GM19035 (cell line): Measurements from ENCODE around the gene COA7.
"Not testable (repeated sequence)": the region's sequence is repeated elsewhere in the genome, so short reads cannot be mapped to it uniquely, and the experiment has no call there.

Experiments used
- ATAC-seq: cut with Tn5 transposase; IDR thresholded peaks from one replicate; pipeline ENCODE4 v1.9.1; 2021; ENCODE audit not compliant: unreplicated experiment

The COA7 gene

DNA sequence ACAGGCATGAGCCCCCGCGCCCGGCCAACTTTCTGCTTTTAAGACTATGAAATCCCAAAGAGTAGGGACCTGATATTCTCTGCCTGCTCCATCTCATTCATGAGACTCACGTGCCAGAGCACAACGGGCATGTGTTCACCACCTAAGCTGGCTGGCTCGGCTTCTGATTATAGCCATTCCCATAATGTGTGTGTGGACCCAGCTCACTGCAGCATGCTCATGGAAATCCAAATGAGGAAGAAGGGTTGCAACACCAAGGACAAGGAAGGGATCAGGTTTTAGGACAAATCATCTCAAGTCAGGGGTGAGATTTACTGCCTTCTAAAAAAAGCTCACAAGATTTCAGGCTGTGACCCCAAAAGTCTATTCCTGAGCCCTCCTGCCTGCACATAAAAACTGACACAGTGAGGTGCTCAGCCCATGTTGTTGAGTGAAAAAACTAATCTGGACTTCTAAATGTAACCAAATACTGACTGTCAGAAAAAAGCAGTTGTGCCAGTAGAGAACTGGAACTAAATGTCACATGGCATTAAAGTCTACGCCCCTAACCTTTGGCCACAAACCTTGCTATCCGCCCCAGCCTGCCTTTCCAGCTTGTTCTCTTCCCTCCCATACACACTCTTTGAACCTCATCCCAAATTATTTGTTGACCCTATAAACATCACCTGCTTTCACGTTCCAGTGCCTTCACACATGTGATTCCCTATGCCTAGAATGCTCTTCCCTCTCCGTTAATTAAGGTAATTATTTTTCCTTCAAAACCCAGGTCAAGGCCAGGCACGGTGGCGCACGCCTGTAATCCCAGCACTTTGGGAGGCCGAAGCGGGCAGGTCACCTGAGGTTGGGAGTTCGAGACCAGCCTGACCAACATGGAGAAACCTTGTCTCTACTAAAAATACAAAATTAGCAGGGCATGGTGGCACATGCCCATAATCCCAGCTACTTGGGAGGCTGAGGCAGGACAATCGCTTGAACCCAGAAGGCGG is 9.1 kb upstream of the COA7 start:
- no peak for ATAC-seq

GRCh38 chr1:52706136-52706670 is 8.1 kb upstream of the COA7 start:
- no peak for ATAC-seq

- ATAC-seq: peak; percentile 91
These were observed 5.0 kb upstream of the COA7 start for GRCh38 chr1:52702886-52703787.

DNA sequence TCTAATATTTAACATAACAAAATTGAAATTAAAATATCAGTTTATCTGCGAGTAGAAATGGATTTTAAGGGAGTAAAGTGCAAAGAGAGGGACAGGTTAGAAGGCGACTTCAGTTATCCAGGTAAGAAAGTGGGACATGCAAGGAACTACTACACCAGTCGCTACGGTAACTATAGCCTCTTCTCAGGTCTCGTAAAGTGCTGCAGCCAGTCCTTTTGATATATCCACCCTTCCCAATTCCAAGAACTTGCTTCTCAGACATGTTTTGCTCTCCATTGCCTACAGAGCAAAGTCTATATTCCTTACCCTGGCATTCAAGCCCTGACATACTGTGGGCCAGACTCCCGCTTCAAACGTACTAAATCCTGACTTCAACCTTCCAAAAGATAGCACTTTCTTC is 2.5 kb downstream of the COA7 start:
- ATAC-seq: no peak

DNA sequence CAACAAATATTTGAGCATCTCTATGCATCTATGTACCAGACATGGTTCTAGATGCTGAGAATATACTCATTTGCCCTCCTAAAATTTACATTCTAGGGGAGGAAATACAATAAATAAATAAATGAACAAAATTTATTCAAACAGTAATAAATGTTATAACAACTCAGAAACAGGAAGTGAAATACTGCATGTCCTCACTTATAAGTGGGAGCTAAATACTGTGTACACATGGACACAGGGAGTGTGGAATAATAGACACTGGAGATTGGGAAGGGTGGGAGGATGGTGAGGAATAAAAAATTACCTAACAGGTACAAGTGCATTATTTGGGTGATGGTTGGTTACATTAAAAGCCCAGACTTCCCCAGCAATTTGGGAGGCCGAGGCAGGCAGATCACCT is 4.3 kb downstream of the COA7 start:
- no peak for ATAC-seq

DNA sequence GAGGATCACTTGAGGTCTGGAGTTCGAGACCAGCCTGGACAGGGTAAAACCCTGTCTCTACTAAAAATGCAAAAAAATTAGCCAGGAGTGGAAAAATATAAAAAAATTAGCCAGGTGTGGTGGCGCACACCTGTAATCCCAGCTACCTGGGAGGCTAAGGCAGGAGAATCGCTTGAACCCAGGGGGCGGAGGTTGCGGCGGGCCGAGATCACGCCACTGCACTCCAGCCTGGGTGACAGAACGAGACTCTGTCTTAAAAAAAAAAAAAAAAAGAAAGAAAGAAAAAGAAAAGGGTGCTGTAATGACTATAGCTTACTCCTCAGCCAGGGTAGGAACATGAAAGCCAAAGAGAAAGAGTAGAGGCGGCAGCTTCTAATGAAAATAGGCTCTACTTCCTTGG is 4.8 kb downstream of the COA7 start:
- not testable (repeated sequence) for ATAC-seq

DNA sequence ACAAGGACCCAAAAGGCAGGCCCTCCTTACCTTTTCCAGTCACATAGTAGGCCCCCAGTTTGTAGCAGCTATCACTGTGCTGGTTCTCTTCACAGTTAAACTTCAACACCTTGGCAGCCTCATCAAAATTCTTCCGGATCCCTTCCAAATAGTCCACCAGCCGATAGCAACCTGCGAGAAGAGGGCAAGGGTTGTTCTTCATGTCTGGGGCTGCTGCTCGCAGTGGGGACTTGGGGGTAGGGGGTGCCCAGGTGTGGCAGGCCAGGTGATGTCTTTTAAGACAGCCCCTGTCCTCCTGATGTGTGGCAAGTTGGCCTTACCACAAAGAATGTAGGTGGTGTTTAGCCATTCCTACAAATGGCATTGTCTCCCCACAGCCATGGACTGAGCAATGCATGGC is 5.5 kb downstream of the COA7 start:
- ATAC-seq: no peak

DNA sequence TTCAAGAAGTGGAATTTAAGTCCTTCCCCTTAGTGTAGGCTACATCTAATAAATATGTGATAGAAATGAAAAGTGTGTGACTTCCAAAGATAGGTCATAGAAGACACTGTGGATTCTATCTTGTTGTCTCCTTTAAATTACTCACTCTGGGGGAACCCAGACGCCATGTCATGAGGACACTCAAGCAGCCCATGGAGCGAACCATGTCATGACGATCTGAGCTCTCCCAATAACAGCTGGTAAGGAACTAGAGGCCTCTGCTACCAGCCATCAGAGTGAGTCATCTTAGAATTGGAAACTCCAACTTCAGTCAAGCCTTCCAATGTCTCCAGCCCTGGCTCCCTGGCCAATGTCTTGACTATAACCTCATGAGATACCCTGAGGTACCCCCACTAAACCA is 6.3 kb downstream of the COA7 start:
- ATAC-seq: no peak

DNA sequence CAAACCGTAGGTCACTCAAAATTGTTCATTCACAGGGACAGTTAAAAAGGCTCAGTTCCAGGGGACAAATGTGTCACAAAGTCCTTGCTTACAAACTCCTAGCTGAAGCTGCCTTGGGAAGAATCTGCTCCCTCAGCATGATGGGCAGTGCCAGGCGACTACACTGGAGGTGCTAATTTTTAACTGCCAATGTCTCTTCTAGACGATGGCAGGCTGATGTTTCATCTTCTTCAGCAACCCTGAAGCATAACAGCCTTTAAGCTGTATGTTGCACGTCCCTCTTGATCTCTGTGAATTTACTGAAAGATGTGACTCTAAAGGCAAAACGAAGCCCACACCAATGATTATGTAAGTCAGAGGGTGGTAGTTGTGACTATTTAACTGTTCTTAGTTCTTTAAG is 11.3 kb downstream of the COA7 start:
- ATAC-seq: no peak

DNA sequence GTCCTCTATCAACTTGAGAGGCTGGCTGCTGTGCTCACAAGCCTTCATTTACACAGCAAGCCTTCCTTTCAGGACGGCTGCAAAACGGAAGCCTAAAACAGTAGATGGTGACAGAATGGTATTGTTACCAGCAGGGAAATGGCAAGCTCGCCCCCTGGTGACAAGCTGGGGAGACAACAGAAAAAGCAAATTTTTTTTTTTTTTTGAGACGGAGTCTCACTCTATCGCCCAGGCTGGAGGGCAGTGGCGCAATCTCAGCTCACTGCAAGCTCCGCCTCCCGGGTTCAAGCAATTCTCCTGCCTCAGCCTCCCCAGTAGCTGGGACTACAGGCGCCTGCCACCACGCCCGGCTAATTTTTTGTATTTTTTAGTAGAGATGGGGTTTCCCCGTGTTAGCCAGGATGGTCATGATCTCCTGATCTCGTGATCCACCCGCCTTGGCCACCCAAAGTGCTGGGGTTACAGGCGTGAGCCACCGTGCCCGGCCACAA is 11.8 kb downstream of the COA7 start:
- ATAC-seq: not testable (repeated sequence)

GRCh38 chr1:52684545-52684944 is 13.6 kb downstream of the COA7 start:
- ATAC-seq: no peak

DNA sequence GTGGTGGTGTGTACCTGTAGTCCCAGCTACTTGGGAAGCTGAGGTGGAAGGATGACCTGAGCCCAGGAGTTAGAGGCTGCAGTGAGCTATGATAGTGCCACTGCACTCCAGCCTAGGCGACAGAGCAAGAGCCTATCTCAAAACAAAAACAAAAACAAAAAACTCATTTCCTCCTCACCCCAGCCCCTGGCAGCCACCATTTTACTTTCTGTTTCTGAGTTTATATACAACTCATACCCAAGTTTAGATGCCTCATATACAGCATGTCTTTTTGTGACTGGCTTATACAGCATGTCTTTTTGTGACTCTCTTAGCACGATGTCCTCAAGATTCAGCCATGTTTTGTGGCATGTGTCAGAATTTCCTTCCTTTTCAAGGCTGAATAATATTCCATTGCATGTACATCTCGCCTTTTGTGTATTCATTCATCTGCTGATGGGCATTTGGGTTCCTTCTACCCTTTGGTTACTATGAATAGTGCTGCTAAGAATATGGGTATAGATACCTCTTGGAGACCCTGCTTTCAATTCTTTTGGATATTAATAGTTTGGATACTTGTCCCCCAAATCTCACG is 14.7 kb downstream of the COA7 start:
- ATAC-seq: no peak

DNA sequence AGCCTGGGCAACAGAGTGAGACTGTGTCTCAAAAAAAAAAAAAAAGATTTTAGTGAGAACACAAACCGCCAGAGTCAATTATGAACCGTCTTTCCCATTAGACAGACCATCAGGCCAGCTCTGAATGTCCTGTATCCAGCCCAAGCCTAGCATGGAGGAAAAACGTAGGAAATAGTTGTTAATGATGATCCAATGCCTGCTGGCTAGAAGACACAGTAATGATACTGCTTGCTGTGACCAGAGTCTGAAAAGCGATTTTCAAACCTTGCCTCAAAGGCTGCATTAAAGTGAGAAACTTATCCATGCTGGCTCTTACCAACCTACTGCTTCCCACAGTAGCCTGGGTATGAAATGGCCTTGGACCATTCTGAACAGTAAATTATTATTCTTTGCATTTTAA is 17.0 kb downstream of the COA7 start:
- no peak for ATAC-seq

- no peak for ATAC-seq
These were observed 17.8 kb downstream of the COA7 start for GRCh38 chr1:52680353-52680752.

GRCh38 chr1:52679498-52679897 is 18.6 kb downstream of the COA7 start:
- no peak for ATAC-seq

- ATAC-seq: no peak
These were observed 19.1 kb downstream of the COA7 start for GRCh38 chr1:52679048-52679447.

DNA sequence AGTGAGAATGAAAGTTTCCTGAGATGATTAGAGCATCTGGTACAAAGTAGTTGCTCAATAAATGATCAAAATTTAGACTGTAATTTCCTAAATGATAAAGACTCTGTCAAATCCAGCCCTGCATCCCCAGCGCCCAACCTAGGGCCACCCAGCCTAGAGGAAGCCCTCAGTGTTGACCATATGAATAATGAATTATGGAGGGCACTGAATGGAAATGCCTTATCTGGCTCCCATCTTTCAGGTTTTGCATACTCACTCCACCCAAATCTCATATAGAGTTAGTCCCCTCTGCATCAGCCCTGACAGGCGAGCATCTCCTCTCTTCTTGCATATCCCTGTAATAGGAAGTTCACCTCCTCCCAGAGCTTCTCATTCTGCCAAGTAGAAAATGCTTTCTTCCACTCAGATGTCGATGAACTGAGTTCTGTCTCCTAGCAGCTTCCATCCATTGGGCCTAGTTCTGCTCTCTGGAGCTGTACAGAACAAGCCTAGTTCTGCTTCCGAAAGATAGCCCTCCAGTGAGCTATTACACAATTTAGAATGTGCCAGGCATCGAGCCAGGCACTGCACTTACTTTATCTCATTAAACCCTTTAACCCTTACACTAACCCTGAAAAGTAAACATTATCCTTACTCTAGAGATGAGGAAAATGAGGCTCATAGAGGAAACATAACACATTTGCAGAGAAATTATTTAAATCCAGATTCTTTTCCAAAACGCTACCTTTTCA is 20.9 kb downstream of the COA7 start:
- ATAC-seq: no peak

GRCh38 chr1:52676249-52676903 is 21.8 kb downstream of the COA7 start:
- ATAC-seq: no peak

GRCh38 chr1:52674497-52675384 is 23.4 kb downstream of the COA7 start:
- no peak for ATAC-seq
